KMS-11 (cell line): ENCODE measurements around the gene TENM4.

Experiments used
- H2AFZ ChIP-seq: fragments of 200-600 bp; sonication (generic); 2 replicates; pipeline ENCODE4 v1.6.1; 2016; ENCODE audit warnings: antibody characterized with exemption, mixed run types, low read depth
- H3K27ac ChIP-seq: fragments of 200-600 bp; sonication (generic); 2 replicates; pipeline ENCODE4 v1.6.1; 2016; ENCODE audit warnings: mild to moderate bottlenecking, mixed run types
- H3K27me3 ChIP-seq: fragments of 200-600 bp; sonication (generic); 2 replicates; pipeline ENCODE4 v1.6.1; 2017; ENCODE audit warnings: mild to moderate bottlenecking, low read depth, mixed run types, moderate library complexity; ENCODE audit not compliant: insufficient read depth
- H3K36me3 ChIP-seq: fragments of 200-600 bp; sonication (generic); 2 replicates; pipeline ENCODE4 v1.6.1; 2017; ENCODE audit warnings: mild to moderate bottlenecking, mixed run types; ENCODE audit not compliant: insufficient read depth
- H3K4me1 ChIP-seq: fragments of 200-600 bp; sonication (generic); 2 replicates; pipeline ENCODE4 v1.6.1; 2016; ENCODE audit warnings: mild to moderate bottlenecking, low read depth, mixed run types; ENCODE audit not compliant: poor library complexity, severe bottlenecking
- H3K4me2 ChIP-seq: fragments of 200-600 bp; sonication (generic); 2 replicates; pipeline ENCODE4 v1.7.0; 2016; ENCODE audit warnings: mild to moderate bottlenecking, mixed run types
- H3K4me3 ChIP-seq: fragments of 200-600 bp; sonication (generic); IDR thresholded peaks from 2 replicates; pipeline ENCODE4 v1.6.1; 2017; ENCODE audit warnings: low read depth, low read length, mixed read lengths; ENCODE audit not compliant: insufficient read depth
- H3K79me2 ChIP-seq: fragments of 200-600 bp; sonication (generic); 2 replicates; pipeline ENCODE4 v1.6.1; 2016; ENCODE audit warnings: low read depth, mixed run types; ENCODE audit not compliant: insufficient read depth
- H3K9ac ChIP-seq: fragments of 200-600 bp; sonication (generic); 2 replicates; pipeline ENCODE4 v1.6.1; 2016; ENCODE audit warnings: mild to moderate bottlenecking, mixed run types
- H4K20me1 ChIP-seq: fragments of 200-600 bp; sonication (generic); 2 replicates; pipeline ENCODE4 v1.6.1; 2016; ENCODE audit warnings: mild to moderate bottlenecking, mixed run types; ENCODE audit not compliant: insufficient read depth
- TF ChIP-seq, protein P1 (sequence below): fragments of 200-600 bp; sonication (generic); conservative IDR thresholded peaks from 2 replicates; pipeline ENCODE4 v1.6.1; 2017; ENCODE audit warnings: low read depth, mild to moderate bottlenecking, antibody characterized with exemption, low read length, moderate library complexity, mixed read lengths

The TENM4 gene

DNA sequence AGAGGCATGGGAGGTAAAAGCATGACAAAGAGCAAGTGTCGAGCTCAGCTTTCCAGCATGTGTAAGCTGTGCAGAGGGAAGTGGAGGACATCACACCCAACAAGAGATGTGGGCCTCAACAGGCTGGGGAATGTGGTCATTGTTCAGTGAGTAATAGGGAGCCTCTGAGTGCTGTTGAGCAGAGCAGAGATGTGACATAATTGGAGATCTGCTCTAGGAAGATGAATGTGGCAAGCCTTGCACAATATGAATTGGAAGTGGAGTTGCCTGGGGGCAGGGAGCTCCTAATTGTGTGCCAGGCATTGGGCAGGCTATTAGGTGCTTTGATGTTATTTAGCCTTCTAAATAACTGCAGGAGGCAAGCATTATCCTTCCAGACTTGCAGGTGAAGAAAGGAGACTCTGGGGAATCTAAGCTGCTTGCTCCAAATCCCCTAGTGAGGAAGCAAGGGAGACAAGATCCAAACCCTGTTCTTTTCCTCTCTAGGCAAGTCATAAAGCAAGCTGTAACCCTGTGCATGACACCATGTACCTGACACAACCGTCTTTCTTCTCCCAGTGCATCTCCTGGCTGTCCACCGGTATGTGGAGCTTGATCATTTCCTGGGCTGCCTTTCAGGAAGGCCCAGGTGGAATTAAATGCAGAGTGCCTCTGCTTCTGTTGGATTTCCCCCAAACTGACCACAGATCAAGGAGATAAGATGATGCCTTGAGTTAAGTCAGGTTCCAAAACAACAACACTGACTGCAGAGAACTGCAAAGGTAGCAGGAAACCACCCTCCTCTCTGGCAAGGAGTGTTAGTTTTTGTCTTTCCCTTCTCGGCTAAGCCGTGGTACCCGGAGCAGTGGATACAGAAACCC lies 221.4 kb downstream of the TENM4 start:
- H3K27me3 ChIP-seq = no peaks in the 10 kb centered on the region
- no peak overlapping the region for H3K4me3 ChIP-seq
- TF ChIP-seq, protein P1, sequence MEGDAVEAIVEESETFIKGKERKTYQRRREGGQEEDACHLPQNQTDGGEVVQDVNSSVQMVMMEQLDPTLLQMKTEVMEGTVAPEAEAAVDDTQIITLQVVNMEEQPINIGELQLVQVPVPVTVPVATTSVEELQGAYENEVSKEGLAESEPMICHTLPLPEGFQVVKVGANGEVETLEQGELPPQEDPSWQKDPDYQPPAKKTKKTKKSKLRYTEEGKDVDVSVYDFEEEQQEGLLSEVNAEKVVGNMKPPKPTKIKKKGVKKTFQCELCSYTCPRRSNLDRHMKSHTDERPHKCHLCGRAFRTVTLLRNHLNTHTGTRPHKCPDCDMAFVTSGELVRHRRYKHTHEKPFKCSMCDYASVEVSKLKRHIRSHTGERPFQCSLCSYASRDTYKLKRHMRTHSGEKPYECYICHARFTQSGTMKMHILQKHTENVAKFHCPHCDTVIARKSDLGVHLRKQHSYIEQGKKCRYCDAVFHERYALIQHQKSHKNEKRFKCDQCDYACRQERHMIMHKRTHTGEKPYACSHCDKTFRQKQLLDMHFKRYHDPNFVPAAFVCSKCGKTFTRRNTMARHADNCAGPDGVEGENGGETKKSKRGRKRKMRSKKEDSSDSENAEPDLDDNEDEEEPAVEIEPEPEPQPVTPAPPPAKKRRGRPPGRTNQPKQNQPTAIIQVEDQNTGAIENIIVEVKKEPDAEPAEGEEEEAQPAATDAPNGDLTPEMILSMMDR = no peak
- no peaks in the 10 kb centered on the region for H3K79me2 ChIP-seq
- H3K27ac ChIP-seq = no peak overlapping the region
- H3K4me1 ChIP-seq = no peaks in the 10 kb centered on the region
- no peak overlapping the region for H3K4me2 ChIP-seq
- no peaks in the 10 kb centered on the region for H3K36me3 ChIP-seq
- no peaks in the 10 kb centered on the region for H4K20me1 ChIP-seq
- H2AFZ ChIP-seq = no peak overlapping the region
- H3K9ac ChIP-seq = no peak overlapping the region

DNA sequence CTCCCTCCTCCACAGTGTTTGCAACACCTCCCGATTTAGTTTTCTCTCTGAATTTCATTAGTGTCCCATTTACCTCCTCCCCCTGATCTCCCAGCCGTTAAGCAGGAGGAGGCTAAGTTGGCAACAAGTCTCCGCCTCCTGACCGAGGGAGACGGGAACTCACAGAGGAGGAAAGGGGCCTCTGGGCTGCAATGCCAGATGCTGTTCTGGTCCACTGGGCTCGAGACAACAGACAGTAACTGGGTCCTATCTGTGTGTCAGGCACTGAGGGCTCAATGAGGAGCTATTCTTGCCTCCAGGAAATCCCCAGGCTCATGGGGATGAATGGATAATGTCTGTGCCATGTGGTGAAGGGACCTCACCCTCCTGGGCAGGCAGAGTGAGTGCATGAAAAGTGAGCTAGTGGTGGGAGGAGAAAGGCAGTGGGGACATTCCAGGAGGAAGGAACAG lies 228.1 kb downstream of the TENM4 start:
- Histone ChIP-seq H3K4me3 (no peak overlapping the region), H2AFZ (no peak overlapping the region), H3K36me3 (no peaks in the 10 kb centered on the region), H3K4me2 (no peak overlapping the region), H3K4me1 (no peaks in the 10 kb centered on the region), H3K27ac (no peak overlapping the region), H3K79me2 (no peaks in the 10 kb centered on the region), H3K27me3 (no peaks in the 10 kb centered on the region), H4K20me1 (no peaks in the 10 kb centered on the region), H3K9ac (no peak overlapping the region)
- TF ChIP-seq, protein P1 = no peak

DNA sequence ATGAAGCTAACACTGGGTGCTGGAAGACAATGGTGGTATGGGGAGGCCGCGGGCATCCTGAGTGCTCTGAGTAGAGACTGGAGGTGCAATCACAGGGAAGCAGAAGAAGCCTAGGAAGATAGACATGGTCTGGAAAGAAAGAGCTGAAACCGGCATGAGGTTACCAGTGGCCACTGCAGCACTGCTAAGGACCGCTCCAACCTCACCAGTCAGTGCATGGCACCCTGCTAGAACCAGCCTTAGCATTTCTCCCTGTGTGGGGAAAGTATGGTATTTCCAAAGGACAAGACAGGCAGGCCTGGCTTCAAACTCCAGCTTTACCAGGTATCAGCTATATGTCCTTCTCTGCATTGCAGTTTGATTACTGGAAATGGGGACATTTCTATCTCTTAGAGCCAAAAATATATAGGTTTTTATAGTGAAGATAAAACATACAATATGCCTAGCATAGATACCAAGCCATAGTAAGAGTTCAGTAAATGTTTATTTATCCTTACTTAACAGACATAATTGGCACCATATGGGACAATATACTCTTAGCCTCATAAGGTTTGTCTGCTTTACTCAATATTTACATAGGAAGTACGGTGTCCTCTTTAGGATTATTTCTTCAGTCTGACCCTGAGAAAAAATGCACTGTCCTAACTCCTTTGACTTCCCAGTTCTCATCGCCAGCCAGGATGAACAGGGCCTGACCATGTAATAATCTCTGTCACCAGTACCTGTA lies 231.1 kb downstream of the TENM4 start:
- Histone ChIP-seq H3K27ac (no peak overlapping the region), H3K79me2 (no peaks in the 10 kb centered on the region), H2AFZ (no peak overlapping the region), H3K9ac (no peak overlapping the region), H3K27me3 (no peaks in the 10 kb centered on the region), H3K36me3 (no peaks in the 10 kb centered on the region), H3K4me3 (no peak overlapping the region), H3K4me1 (no peaks in the 10 kb centered on the region), H4K20me1 (no peaks in the 10 kb centered on the region), H3K4me2 (no peak overlapping the region)
- TF ChIP-seq, protein P1 = no peak

DNA sequence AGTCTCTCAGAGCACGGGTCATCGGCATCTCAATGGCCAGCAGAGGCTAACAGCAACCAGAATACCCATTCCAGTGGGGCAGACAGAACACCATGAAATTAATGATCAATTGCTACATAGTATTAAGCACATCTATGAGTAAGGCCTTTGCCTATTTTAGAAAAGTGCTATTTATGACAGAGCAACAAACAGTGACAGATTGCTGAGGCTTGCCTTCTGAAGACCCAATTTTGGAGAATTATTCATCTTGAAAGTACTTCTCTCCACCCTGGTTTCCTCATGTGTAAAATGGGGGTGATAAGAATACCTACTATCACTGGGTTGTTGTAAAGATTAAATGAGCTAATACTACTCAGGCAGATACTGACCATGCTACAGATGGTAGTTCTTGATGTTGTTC lies 232.7 kb downstream of the TENM4 start:
- Histone ChIP-seq H3K36me3 (no peaks in the 10 kb centered on the region), H4K20me1 (no peaks in the 10 kb centered on the region), H3K4me3 (no peak overlapping the region), H3K79me2 (no peaks in the 10 kb centered on the region), H3K4me1 (no peaks in the 10 kb centered on the region), H3K9ac (no peak overlapping the region), H2AFZ (no peak overlapping the region), H3K27ac (no peak overlapping the region), H3K4me2 (no peak overlapping the region), H3K27me3 (no peaks in the 10 kb centered on the region)
- TF ChIP-seq, protein P1 = no peak
